HG03432 (cell line): ENCODE results near the gene LRP1B.
A peak's percentile ranks its signal among the peaks of the same experiment; 100 is the strongest.
"Not testable (repeated sequence)": the region's sequence is repeated elsewhere in the genome, so short reads cannot be mapped to it uniquely, and the experiment has no call there.

Experiments
- ATAC-seq: cut with Tn5 transposase; IDR thresholded peaks from one replicate; pipeline ENCODE4 v1.9.1; 2021; ENCODE audit warnings: mild to moderate bottlenecking, moderate library complexity; ENCODE audit not compliant: unreplicated experiment

Gene LRP1B

GRCh38 chr2:140344838-140345237 lies 1786.0 kb downstream of the LRP1B start:
- ATAC-seq, result no peak

- not testable (repeated sequence) for ATAC-seq
These were observed 1786.5 kb downstream of the LRP1B start for GRCh38 chr2:140344266-140344665.

- ATAC-seq, result no peak
These were observed 1792.0 kb downstream of the LRP1B start for GRCh38 chr2:140338795-140339194.

- ATAC-seq, result no peak
These were observed 1793.8 kb downstream of the LRP1B start for GRCh38 chr2:140337061-140337460.

GRCh38 chr2:140316345-140316744 lies 1814.5 kb downstream of the LRP1B start:
- ATAC-seq, result no peak

- no peak for ATAC-seq
These were observed 1818.9 kb downstream of the LRP1B start for GRCh38 chr2:140311905-140312304.

- no peak for ATAC-seq
These were observed 1822.1 kb downstream of the LRP1B start for GRCh38 chr2:140308706-140309105.

- no peak for ATAC-seq
These were observed 1823.3 kb downstream of the LRP1B start for GRCh38 chr2:140307532-140307931.

GRCh38 chr2:140295767-140296166 lies 1835.0 kb downstream of the LRP1B start:
- peak; percentile 77 for ATAC-seq

GRCh38 chr2:140288726-140289125 lies 1842.1 kb downstream of the LRP1B start:
- ATAC-seq, result no peak

GRCh38 chr2:140288213-140288612 lies 1842.6 kb downstream of the LRP1B start:
- ATAC-seq, result no peak

GRCh38 chr2:140286377-140286776 lies 1844.4 kb downstream of the LRP1B start:
- no peak for ATAC-seq

GRCh38 chr2:140277344-140277743 lies 1853.5 kb downstream of the LRP1B start:
- not testable (repeated sequence) for ATAC-seq

GRCh38 chr2:140276661-140277060 lies 1854.2 kb downstream of the LRP1B start:
- ATAC-seq, result no peak

GRCh38 chr2:140275427-140275826 lies 1855.4 kb downstream of the LRP1B start:
- ATAC-seq, result no peak

- no peak for ATAC-seq
These were observed 1855.9 kb downstream of the LRP1B start for GRCh38 chr2:140274891-140275290.

GRCh38 chr2:140273958-140274357 lies 1856.9 kb downstream of the LRP1B start:
- no peak for ATAC-seq

- ATAC-seq, result no peak
These were observed 1857.4 kb downstream of the LRP1B start for GRCh38 chr2:140273408-140273807.

- ATAC-seq, result no peak
These were observed 1860.6 kb downstream of the LRP1B start for GRCh38 chr2:140270224-140270623.

GRCh38 chr2:140269000-140269399 lies 1861.8 kb downstream of the LRP1B start:
- ATAC-seq, result no peak

GRCh38 chr2:140262908-140263307 lies 1867.9 kb downstream of the LRP1B start:
- ATAC-seq, result no peak

- no peak for ATAC-seq
These were observed 1873.0 kb downstream of the LRP1B start for GRCh38 chr2:140257692-140258300.

GRCh38 chr2:140256080-140256479 lies 1874.7 kb downstream of the LRP1B start:
- no peak for ATAC-seq
